ENCODE data around the gene RAB1B. TPM values are rescaled to one million over a fixed set of nuclear protein-coding genes. Genes with fewer than 3 reads are reported as not detected.

Gene RAB1B
- total RNA-seq, 1 experiment from 2014 or later = 184 TPM

GRCh38 chr11:66282468-66283455 lies 14.3 kb downstream of the RAB1B start:
- DNase-seq (ENCODE audit: low read depth) = peak; percentile 91

GRCh38 chr11:66283461-66284105 lies 15.1 kb downstream of the RAB1B start:
- no peak for DNase-seq (ENCODE audit: low read depth)

GRCh38 chr11:66284526-66285078 lies 16.2 kb downstream of the RAB1B start:
- DNase-seq (ENCODE audit: low read depth) = no peak

GRCh38 chr11:66285250-66285947 lies 17.0 kb downstream of the RAB1B start:
- no peak for DNase-seq (ENCODE audit: low read depth)

- DNase-seq (ENCODE audit: low read depth) = no peak
Observed at GRCh38 chr11:66286699-66287098, 18.3 kb downstream of the RAB1B start.

- DNase-seq (ENCODE audit: low read depth) = no peak
Observed at GRCh38 chr11:66287211-66287888, 18.9 kb downstream of the RAB1B start.

GRCh38 chr11:66287889-66288670 lies 19.6 kb downstream of the RAB1B start:
- no peak for DNase-seq (ENCODE audit: low read depth)

- DNase-seq (ENCODE audit: low read depth) = peak; percentile 98
Observed at GRCh38 chr11:66288671-66289547, 20.5 kb downstream of the RAB1B start, which contains the start of gene YIF1A. Gene YIF1A (minus strand): TSS chr11:66289143. CDS start chr11:66288985, 158 bp downstream.

GRCh38 chr11:66289548-66290329 lies 21.3 kb downstream of the RAB1B start:
- DNase-seq (ENCODE audit: low read depth) = no peak

GRCh38 chr11:66290330-66290621 lies 21.8 kb downstream of the RAB1B start:
- no peak for DNase-seq (ENCODE audit: low read depth)

GRCh38 chr11:66291303-66291705 lies 22.9 kb downstream of the RAB1B start:
- no peak for DNase-seq (ENCODE audit: low read depth)

GRCh38 chr11:66291706-66292542 lies 23.5 kb downstream of the RAB1B start, which contains the start of gene TMEM151A:
Gene TMEM151A (plus strand): TSS chr11:66291894. CDS start chr11:66292014, 120 bp downstream.
- DNase-seq (ENCODE audit: low read depth) = no peak

GRCh38 chr11:66292543-66293332 lies 24.3 kb downstream of the RAB1B start:
- no peak for DNase-seq (ENCODE audit: low read depth)

- no peak for DNase-seq (ENCODE audit: low read depth)
Observed at GRCh38 chr11:66293352-66293751, 24.9 kb downstream of the RAB1B start.

GRCh38 chr11:66293777-66294625 lies 25.6 kb downstream of the RAB1B start:
- no peak for DNase-seq (ENCODE audit: low read depth)
